COLO829 (cell line): Measurements from ENCODE around the gene FTO.

Experiments
- DNase-seq: peaks from one replicate; pipeline ENCODE4 v3.0.0; 2012; ENCODE audit warnings: low spot score

FTO gene

GRCh38 chr16:54128629-54129234 is 424.8 kb downstream of the FTO start:
- no peak for DNase-seq

GRCh38 chr16:54129810-54130209 is 425.9 kb downstream of the FTO start:
- DNase-seq: no peak

- no peak for DNase-seq
Observed at GRCh38 chr16:54135361-54136275, 431.7 kb downstream of the FTO start.

GRCh38 chr16:54136276-54136625 is 432.3 kb downstream of the FTO start:
- no peak for DNase-seq

GRCh38 chr16:54140057-54140787 is 436.3 kb downstream of the FTO start:
- DNase-seq: no peak

- DNase-seq: no peak
Observed at GRCh38 chr16:54140788-54141136, 436.8 kb downstream of the FTO start.

- DNase-seq: no peak
Observed at GRCh38 chr16:54142787-54143186, 438.8 kb downstream of the FTO start.

- DNase-seq: no peak
Observed at GRCh38 chr16:54143410-54143809, 439.5 kb downstream of the FTO start.

GRCh38 chr16:54143934-54144571 is 440.1 kb downstream of the FTO start:
- DNase-seq: no peak

GRCh38 chr16:54144572-54144947 is 440.6 kb downstream of the FTO start:
- no peak for DNase-seq

- DNase-seq: no peak
Observed at GRCh38 chr16:54145881-54146280, 441.9 kb downstream of the FTO start.

- no peak for DNase-seq
Observed at GRCh38 chr16:54148974-54149373, 445.0 kb downstream of the FTO start.

GRCh38 chr16:54150861-54151260 is 446.9 kb downstream of the FTO start:
- no peak for DNase-seq

GRCh38 chr16:54152362-54153239 is 448.6 kb downstream of the FTO start:
- DNase-seq: no peak

GRCh38 chr16:54153240-54153934 is 449.4 kb downstream of the FTO start:
- no peak for DNase-seq

GRCh38 chr16:54156349-54156748 is 452.4 kb downstream of the FTO start:
- DNase-seq: no peak

- no peak for DNase-seq
Observed at GRCh38 chr16:54158986-54159385, 455.0 kb downstream of the FTO start.

- no peak for DNase-seq
Observed at GRCh38 chr16:54159490-54160080, 455.6 kb downstream of the FTO start.

- no peak for DNase-seq
Observed at GRCh38 chr16:54160252-54160860, 456.4 kb downstream of the FTO start.
